HG02759 (cell line): ENCODE data around the gene MYO5A.
"Not testable (repeated sequence)": the region's sequence is repeated elsewhere in the genome, so short reads cannot be mapped to it uniquely, and the experiment has no call there.

Experiments used
- ATAC-seq: cut with Tn5 transposase; IDR thresholded peaks from one replicate; pipeline ENCODE4 v1.9.1; 2021; ENCODE audit warnings: mild to moderate bottlenecking, moderate library complexity; ENCODE audit not compliant: unreplicated experiment

The MYO5A gene

GRCh38 chr15:52424856-52425431 is 103.7 kb downstream of the MYO5A start:
- no peak for ATAC-seq

GRCh38 chr15:52423852-52424251 is 104.8 kb downstream of the MYO5A start:
- ATAC-seq = no peak

- ATAC-seq = no peak
Measured at GRCh38 chr15:52422001-52422400, 106.7 kb downstream of the MYO5A start.

- ATAC-seq = no peak
Measured at GRCh38 chr15:52421029-52421428, 107.7 kb downstream of the MYO5A start.

- ATAC-seq = no peak
Measured at GRCh38 chr15:52419494-52419893, 109.2 kb downstream of the MYO5A start.

GRCh38 chr15:52417957-52418356 is 110.7 kb downstream of the MYO5A start:
- ATAC-seq = no peak

GRCh38 chr15:52417521-52417920 is 111.2 kb downstream of the MYO5A start:
- no peak for ATAC-seq

GRCh38 chr15:52416566-52416965 is 112.1 kb downstream of the MYO5A start:
- ATAC-seq = not testable (repeated sequence)

GRCh38 chr15:52415628-52416027 is 113.1 kb downstream of the MYO5A start:
- ATAC-seq = no peak

- no peak for ATAC-seq
Measured at GRCh38 chr15:52414936-52415335, 113.7 kb downstream of the MYO5A start.

- no peak for ATAC-seq
Measured at GRCh38 chr15:52408823-52409222, 119.9 kb downstream of the MYO5A start.

- ATAC-seq = no peak
Measured at GRCh38 chr15:52407374-52407773, 121.3 kb downstream of the MYO5A start.

- no peak for ATAC-seq
Measured at GRCh38 chr15:52406601-52407000, 122.1 kb downstream of the MYO5A start.

GRCh38 chr15:52405856-52406255 is 122.8 kb downstream of the MYO5A start:
- ATAC-seq = no peak

GRCh38 chr15:52397118-52397517 is 131.6 kb downstream of the MYO5A start:
- no peak for ATAC-seq

GRCh38 chr15:52394118-52394517 is 134.6 kb downstream of the MYO5A start:
- ATAC-seq = no peak

GRCh38 chr15:52392008-52392687 is 136.5 kb downstream of the MYO5A start:
- no peak for ATAC-seq

- no peak for ATAC-seq
Measured at GRCh38 chr15:52391069-52391468, 137.6 kb downstream of the MYO5A start.

- ATAC-seq = no peak
Measured at GRCh38 chr15:52385670-52386069, 143.0 kb downstream of the MYO5A start.

- ATAC-seq = peak; percentile 45
Measured at GRCh38 chr15:52383100-52383588, 145.5 kb downstream of the MYO5A start.

- peak; percentile 6 for ATAC-seq
Measured at GRCh38 chr15:52382647-52383046, 146.0 kb downstream of the MYO5A start.

- ATAC-seq = peak; percentile 64
Measured at GRCh38 chr15:52379395-52380106, 149.1 kb downstream of the MYO5A start.
